Mesendoderm (in vitro differentiated cells): ENCODE data around the gene SEC16B.

Source experiments
- DNase-seq: peaks from one replicate; pipeline ENCODE4 v3.0.0; 2013
- H2AK5ac ChIP-seq: 2 replicates; pipeline ENCODE4 v1.6.1; 2013; ENCODE audit warnings: low read length, inconsistent platforms
- H2BK120ac ChIP-seq: 2 replicates; pipeline ENCODE4 v1.6.1; 2013; ENCODE audit warnings: low read depth, mild to moderate bottlenecking, low read length, moderate library complexity, mixed read lengths
- H2BK15ac ChIP-seq: replicated peaks from 2 replicates; pipeline ENCODE4 v1.6.1; 2013; ENCODE audit warnings: low read depth, mild to moderate bottlenecking, moderate library complexity
- H2BK5ac ChIP-seq: 2 replicates; pipeline ENCODE4 v1.6.1; 2013; ENCODE audit warnings: low read length, inconsistent platforms
- H3K18ac ChIP-seq: 2 replicates; pipeline ENCODE4 v1.6.1; 2013; ENCODE audit warnings: mild to moderate bottlenecking, low read length, mixed read lengths
- H3K23ac ChIP-seq: one replicate; pipeline ENCODE4 v1.6.1; 2013; ENCODE audit warnings: low read length
- H3K27ac ChIP-seq: 2 replicates; pipeline ENCODE4 v1.5.1; 2013; ENCODE audit warnings: low read depth, mild to moderate bottlenecking, inconsistent platforms, low read length, moderate library complexity
- H3K27me3 ChIP-seq: 2 replicates; pipeline ENCODE4 v1.6.1; 2013; ENCODE audit warnings: low read length, control low read depth, mild to moderate bottlenecking, inconsistent platforms; ENCODE audit not compliant: insufficient read depth, poor library complexity
- H3K36me3 ChIP-seq: 2 replicates; pipeline ENCODE4 v1.6.1; 2013; ENCODE audit warnings: low read length, inconsistent platforms; ENCODE audit not compliant: control insufficient read depth, insufficient read depth
- H3K4ac ChIP-seq: one replicate; pipeline ENCODE4 v1.6.1; 2013; ENCODE audit warnings: low read depth, mild to moderate bottlenecking, low read length, moderate library complexity
- H3K4me1 ChIP-seq: 2 replicates; pipeline ENCODE4 v1.6.1; 2013; ENCODE audit warnings: low read depth, low read length, inconsistent platforms; ENCODE audit not compliant: control insufficient read depth
- H3K4me2 ChIP-seq: 2 replicates; pipeline ENCODE4 v1.6.1; 2013; ENCODE audit warnings: low read length
- H3K4me3 ChIP-seq: 2 replicates; pipeline ENCODE4 v1.5.1; 2013; ENCODE audit warnings: mild to moderate bottlenecking, low read length
- H3K56ac ChIP-seq: one replicate; pipeline ENCODE4 v1.6.1; 2013; ENCODE audit warnings: low read length
- H3K79me1 ChIP-seq: 2 replicates; pipeline ENCODE4 v1.6.1; 2013; ENCODE audit warnings: low read length, inconsistent platforms
- H3K79me2 ChIP-seq: 2 replicates; pipeline ENCODE4 v1.6.1; 2013; ENCODE audit warnings: mild to moderate bottlenecking, low read length; ENCODE audit not compliant: control insufficient read depth, insufficient read depth
- H3K9ac ChIP-seq: 2 replicates; pipeline ENCODE4 v1.6.1; 2013; ENCODE audit warnings: low read length, inconsistent platforms
- H4K5ac ChIP-seq: one replicate; pipeline ENCODE4 v1.6.1; 2013; ENCODE audit warnings: low read length
- H4K8ac ChIP-seq: one replicate; pipeline ENCODE4 v1.6.1; 2013; ENCODE audit warnings: low read depth, mild to moderate bottlenecking, control low read depth, low read length, moderate library complexity
- WGBS: extraction: QIAGEN DNeasy Blood & Tissue Kit; methylation state at CpG from one replicate; pipeline ENCODE4 v1.1.7; 2013; ENCODE audit warnings: low lambda C conversion rate, missing lambda C conversion rate; ENCODE audit not compliant: insufficient coverage; ENCODE audit errors: extremely low coverage; 5-methylcytosine and 5-hydroxymethylcytosine counted together

The SEC16B gene

GRCh38 chr1:177983077-177983476 is 13.2 kb upstream of the SEC16B start:
- DNase-seq: no peak
- no CpG with 5 or more reads among the region's 5 CpGs for WGBS
- H2BK15ac ChIP-seq: no peak overlapping the region
- no peak overlapping the region for H4K8ac ChIP-seq
- H2AK5ac ChIP-seq: no peak overlapping the region
- no peaks in the 10 kb centered on the region for H3K79me1 ChIP-seq
- H3K9ac ChIP-seq: no peak overlapping the region
- H3K4me2 ChIP-seq: no peak overlapping the region
- no peaks in the 10 kb centered on the region for H3K36me3 ChIP-seq
- no peaks in the 10 kb centered on the region for H3K27me3 ChIP-seq
- H3K56ac ChIP-seq: no peak overlapping the region
- H3K18ac ChIP-seq: no peak overlapping the region
- H3K4me3 ChIP-seq: no peak overlapping the region
- H3K4ac ChIP-seq: no peak overlapping the region
- no peak overlapping the region for H4K5ac ChIP-seq
- no peaks in the 10 kb centered on the region for H3K79me2 ChIP-seq
- H3K27ac ChIP-seq: no peak overlapping the region
- no peaks in the 10 kb centered on the region for H3K4me1 ChIP-seq
- H3K23ac ChIP-seq: no peak overlapping the region
- H2BK120ac ChIP-seq: no peak overlapping the region
- no peak overlapping the region for H2BK5ac ChIP-seq

GRCh38 chr1:177981200-177981599 is 11.3 kb upstream of the SEC16B start:
- no peak overlapping the region for H4K5ac ChIP-seq
- DNase-seq: no peak
- H3K56ac ChIP-seq: no peak overlapping the region
- no peak overlapping the region for H3K4me3 ChIP-seq
- no peak overlapping the region for H3K27ac ChIP-seq
- no peak overlapping the region for H2BK15ac ChIP-seq
- H2BK5ac ChIP-seq: no peak overlapping the region
- H3K79me1 ChIP-seq: no peaks in the 10 kb centered on the region
- H3K27me3 ChIP-seq: no peaks in the 10 kb centered on the region
- no peak overlapping the region for H2BK120ac ChIP-seq
- no peaks in the 10 kb centered on the region for H3K4me1 ChIP-seq
- no peak overlapping the region for H2AK5ac ChIP-seq
- no peak overlapping the region for H3K4me2 ChIP-seq
- H3K18ac ChIP-seq: no peak overlapping the region
- H3K79me2 ChIP-seq: no peaks in the 10 kb centered on the region
- no peak overlapping the region for H3K23ac ChIP-seq
- no peak overlapping the region for H4K8ac ChIP-seq
- no CpG with 5 or more reads among the region's 1 CpG for WGBS
- H3K36me3 ChIP-seq: no peaks in the 10 kb centered on the region
- H3K4ac ChIP-seq: no peak overlapping the region
- H3K9ac ChIP-seq: no peak overlapping the region

GRCh38 chr1:177979272-177979671 is 9.4 kb upstream of the SEC16B start:
- no peak for DNase-seq
- Histone ChIP-seq H4K8ac (no peak overlapping the region), H3K4me3 (no peak overlapping the region), H3K79me1 (no peaks in the 10 kb centered on the region), H2BK15ac (no peak overlapping the region), H3K4me2 (no peak overlapping the region), H3K18ac (no peak overlapping the region), H3K36me3 (no peaks in the 10 kb centered on the region), H3K56ac (no peak overlapping the region), H2BK120ac (no peak overlapping the region), H2BK5ac (no peak overlapping the region), H3K4ac (no peak overlapping the region), H3K79me2 (no peaks in the 10 kb centered on the region), H3K4me1 (no peaks in the 10 kb centered on the region), H3K27me3 (no peaks in the 10 kb centered on the region), H3K27ac (no peak overlapping the region), H3K9ac (no peak overlapping the region), H4K5ac (no peak overlapping the region), H3K23ac (no peak overlapping the region), H2AK5ac (no peak overlapping the region)
- no CpG with 5 or more reads among the region's 1 CpG for WGBS

GRCh38 chr1:177978530-177978929 is 8.7 kb upstream of the SEC16B start:
- no peak overlapping the region for H3K9ac ChIP-seq
- no peak overlapping the region for H4K5ac ChIP-seq

GRCh38 chr1:177977141-177977540 is 7.3 kb upstream of the SEC16B start:
- Histone ChIP-seq H3K23ac (no peak overlapping the region), H2BK15ac (no peak overlapping the region), H2BK120ac (no peak overlapping the region), H3K56ac (no peak overlapping the region), H4K8ac (no peak overlapping the region), H3K4ac (no peak overlapping the region), H3K4me1 (no peaks in the 10 kb centered on the region), H2BK5ac (no peak overlapping the region), H3K27me3 (no peaks in the 10 kb centered on the region), H3K27ac (no peak overlapping the region), H3K79me1 (no peaks in the 10 kb centered on the region), H4K5ac (no peak overlapping the region), H3K9ac (no peak overlapping the region), H3K79me2 (no peaks in the 10 kb centered on the region), H2AK5ac (no peak overlapping the region), H3K4me3 (no peak overlapping the region), H3K4me2 (no peak overlapping the region), H3K36me3 (no peaks in the 10 kb centered on the region), H3K18ac (no peak overlapping the region)
- no peak for DNase-seq
- WGBS: no CpG with 5 or more reads among the region's 1 CpG

More at GRCh38 chr1:177978530-177978929, 8.7 kb upstream of the SEC16B start:
- H2BK120ac ChIP-seq: no peak overlapping the region
- no peak overlapping the region for H3K27ac ChIP-seq
- no peak for DNase-seq
- H3K36me3 ChIP-seq: no peaks in the 10 kb centered on the region
- no peaks in the 10 kb centered on the region for H3K27me3 ChIP-seq
- no peak overlapping the region for H3K4ac ChIP-seq
- WGBS: no CpG with 5 or more reads among the region's 1 CpG
- no peak overlapping the region for H3K18ac ChIP-seq
- H2BK15ac ChIP-seq: no peak overlapping the region
- no peaks in the 10 kb centered on the region for H3K79me1 ChIP-seq
- no peak overlapping the region for H3K4me2 ChIP-seq
- H2AK5ac ChIP-seq: no peak overlapping the region
- no peak overlapping the region for H2BK5ac ChIP-seq
- no peaks in the 10 kb centered on the region for H3K4me1 ChIP-seq
- no peak overlapping the region for H4K8ac ChIP-seq
- no peaks in the 10 kb centered on the region for H3K79me2 ChIP-seq
- H3K23ac ChIP-seq: no peak overlapping the region
- no peak overlapping the region for H3K4me3 ChIP-seq
- H3K56ac ChIP-seq: no peak overlapping the region

GRCh38 chr1:177976596-177976995 is 6.7 kb upstream of the SEC16B start:
- H3K4me3 ChIP-seq: no peak overlapping the region
- H2BK15ac ChIP-seq: no peak overlapping the region
- no peak overlapping the region for H3K18ac ChIP-seq
- H2AK5ac ChIP-seq: no peak overlapping the region
- no peak overlapping the region for H3K4me2 ChIP-seq
- H4K5ac ChIP-seq: no peak overlapping the region
- H3K27ac ChIP-seq: no peak overlapping the region
- H3K4me1 ChIP-seq: no peaks in the 10 kb centered on the region
- H3K27me3 ChIP-seq: no peaks in the 10 kb centered on the region
- no peak overlapping the region for H2BK5ac ChIP-seq
- no peak overlapping the region for H3K4ac ChIP-seq
- H3K56ac ChIP-seq: no peak overlapping the region
- DNase-seq: no peak
- no peak overlapping the region for H2BK120ac ChIP-seq
- H3K79me2 ChIP-seq: no peaks in the 10 kb centered on the region
- H4K8ac ChIP-seq: no peak overlapping the region
- H3K79me1 ChIP-seq: no peaks in the 10 kb centered on the region
- no peak overlapping the region for H3K23ac ChIP-seq
- no peaks in the 10 kb centered on the region for H3K36me3 ChIP-seq
- H3K9ac ChIP-seq: no peak overlapping the region
